AG08395 (cell line): Measurements from ENCODE around the gene DOK5.
"Not testable (repeated sequence)": the region's sequence is repeated elsewhere in the genome, so short reads cannot be mapped to it uniquely, and the experiment has no call there.

ENCODE experiments used
- DNase-seq: peaks from one replicate; pipeline ENCODE4 v3.0.0; 2012; ENCODE audit warnings: mixed read lengths, low spot score

Gene DOK5

DNA sequence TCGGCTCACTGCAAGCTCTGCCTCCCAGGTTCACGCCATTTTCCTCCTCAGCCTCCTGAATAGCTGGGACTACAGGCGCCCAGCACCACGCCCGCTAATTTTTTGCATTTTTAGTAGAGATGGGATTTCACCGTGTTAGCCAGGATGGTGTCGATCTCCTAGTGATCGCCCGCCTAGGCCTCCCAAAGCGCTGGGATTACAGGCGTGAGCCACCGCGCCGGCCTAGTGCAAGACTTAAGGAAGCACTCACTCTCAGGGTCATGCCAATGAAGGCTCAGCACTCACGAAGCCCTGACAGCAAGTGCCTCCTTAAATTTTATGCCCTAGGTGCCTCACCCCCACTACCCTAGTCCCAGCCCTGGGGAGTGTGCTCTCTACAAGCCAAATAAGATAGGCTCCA is 4.7 kb upstream of the DOK5 start:
- no peak for DNase-seq

DNA sequence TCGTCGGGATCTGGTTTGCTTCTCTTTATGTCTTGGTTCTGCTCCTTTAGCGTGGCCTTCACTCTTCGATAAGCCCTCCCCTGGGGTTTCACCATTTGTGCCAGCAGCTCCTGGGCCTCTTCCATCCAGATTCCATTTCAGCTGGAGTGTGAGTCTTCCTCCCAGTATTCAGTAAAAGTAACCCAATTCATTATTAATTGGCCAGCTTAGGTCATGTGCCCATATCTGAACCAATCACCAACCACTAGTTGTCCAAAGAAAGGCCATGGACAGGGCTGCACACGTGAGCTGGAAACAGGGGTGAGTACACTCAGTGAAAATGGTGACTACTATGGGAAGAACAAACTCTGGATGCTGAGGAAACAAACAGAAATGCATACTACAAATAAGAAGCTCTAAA is 2.8 kb upstream of the DOK5 start:
- DNase-seq: no peak

DNA sequence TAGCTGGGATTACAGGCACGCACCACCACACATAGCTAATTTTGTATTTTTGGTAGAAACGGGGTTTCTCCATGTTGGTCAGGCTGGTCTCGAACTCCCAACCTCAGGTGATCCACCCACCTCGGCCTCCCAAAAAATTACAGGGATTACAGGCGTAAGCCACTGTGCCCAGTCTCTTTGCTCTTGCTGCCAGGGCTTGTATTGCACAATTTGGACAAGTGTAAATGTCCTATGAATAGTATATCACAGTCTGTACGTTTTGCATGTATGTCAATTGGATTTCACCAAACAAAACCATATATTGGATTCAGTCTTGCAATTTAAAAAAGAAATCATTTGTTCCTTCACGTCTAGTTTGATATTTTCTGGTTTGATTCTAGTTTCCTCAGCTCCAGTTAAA is 2.1 kb upstream of the DOK5 start:
- DNase-seq: no peak

DNA sequence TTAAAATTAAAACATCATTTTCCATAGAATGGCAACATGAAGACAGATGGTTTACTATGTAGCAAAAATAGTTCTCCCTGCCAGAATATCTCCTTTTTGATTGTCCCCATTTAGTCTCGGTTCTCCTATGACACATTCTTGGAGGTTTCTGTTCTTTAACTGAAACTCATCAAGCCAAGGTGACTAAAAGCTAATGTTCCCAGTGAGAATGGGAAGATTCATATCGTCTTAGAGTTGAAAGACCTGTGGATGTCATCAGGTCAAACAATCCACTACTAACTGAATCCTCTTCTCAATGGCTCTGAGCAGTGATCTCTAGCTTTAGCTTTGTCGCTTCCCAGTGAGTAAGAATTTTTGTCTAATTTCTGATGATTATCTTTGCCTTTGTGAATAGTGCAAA is 1.3 kb upstream of the DOK5 start:
- no peak for DNase-seq

DNA sequence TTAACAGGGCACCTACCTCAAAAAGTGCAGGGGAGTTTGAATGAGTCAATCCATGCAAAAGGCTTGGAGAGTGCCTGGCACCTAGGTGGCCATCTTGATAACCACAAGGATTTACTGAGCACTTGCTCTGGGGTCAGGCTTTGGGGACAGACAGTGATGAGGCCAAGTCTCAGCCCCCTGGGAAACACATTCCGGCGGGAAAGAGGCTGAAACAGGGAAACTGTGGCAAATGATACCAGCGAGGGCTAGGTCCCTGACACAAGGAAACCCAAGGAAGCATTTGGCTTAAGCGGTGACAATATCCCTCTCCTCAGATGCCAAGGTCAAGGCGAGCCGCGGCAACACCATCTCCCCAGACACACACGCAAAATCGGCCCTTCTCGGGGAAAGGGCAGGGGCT is 527 bp upstream of the DOK5 start:
- no peak for DNase-seq

DNA sequence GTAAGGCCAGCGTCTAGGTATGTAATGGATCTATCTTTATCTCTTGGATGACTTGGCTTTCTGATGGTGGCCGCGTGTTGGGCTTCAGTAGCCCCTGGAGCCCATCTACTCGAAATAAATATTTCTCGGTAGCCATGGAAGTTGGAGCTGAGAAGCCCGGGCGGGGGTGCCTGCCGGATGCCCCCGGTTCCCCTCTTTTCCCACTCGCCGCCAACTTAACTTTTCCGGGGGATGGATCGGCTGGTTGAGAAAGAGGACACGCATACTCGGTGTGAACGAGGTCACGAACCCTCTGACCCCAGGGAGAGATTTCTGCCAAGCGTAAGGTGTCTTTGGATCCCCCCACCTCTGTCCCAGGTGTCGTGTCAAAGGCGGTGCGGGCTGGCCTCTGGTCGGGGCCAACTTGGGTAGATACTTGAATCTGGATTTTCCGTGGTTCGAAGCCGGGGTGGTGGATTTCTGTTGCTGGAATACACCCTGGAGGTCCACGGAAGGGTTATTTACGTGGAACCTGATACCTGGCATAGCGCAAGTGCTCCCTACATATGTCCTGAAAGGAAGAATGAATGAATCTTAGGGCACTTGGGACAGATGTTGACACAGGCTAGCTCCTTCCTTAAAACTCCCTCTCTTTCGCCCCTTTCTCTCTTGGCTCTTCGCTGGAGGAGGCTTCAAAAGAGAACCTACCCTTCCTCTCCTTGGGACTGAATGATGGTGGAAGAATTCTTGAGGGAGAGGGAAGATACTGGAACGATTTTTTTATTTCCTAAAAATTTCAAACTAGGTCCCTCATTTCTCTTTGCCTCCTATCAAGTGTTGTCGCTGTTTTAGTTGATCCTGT is 996 bp downstream of the DOK5 start:
- no peak for DNase-seq

DNA sequence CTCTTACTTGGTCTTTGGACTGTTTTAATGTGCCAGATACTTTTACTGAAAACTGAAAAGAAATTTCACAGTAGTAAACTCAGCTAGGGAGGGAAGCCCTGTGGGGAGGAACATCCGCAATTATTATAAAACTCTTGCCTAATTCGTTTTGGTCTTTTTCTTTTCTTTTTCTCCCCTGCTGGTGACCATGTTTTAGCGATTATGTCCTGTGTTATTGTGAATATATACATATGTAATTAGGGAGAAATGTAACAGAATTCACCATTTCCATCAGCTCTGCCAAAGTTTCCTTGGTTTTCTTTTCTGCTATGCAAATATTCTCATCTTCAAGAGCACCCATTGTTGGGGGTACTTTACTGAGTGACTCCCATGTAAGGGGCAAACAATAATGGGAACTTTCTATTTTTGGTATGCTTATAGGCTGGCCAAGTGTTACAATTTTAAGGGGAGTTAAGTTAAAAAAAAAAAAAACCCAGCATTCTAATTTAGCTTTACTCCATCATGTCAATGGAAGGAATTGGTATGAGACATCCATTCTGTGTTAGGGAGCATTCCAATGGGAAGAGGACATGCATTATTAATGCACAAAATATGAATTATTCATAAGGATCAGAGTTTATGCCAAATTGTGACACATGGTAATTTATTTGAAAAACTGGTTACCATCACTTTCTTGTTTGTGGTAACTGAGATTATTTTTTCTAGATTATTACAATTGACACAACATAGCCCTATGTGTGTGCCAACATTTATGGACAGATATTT is 2.0 kb downstream of the DOK5 start:
- DNase-seq: no peak

DNA sequence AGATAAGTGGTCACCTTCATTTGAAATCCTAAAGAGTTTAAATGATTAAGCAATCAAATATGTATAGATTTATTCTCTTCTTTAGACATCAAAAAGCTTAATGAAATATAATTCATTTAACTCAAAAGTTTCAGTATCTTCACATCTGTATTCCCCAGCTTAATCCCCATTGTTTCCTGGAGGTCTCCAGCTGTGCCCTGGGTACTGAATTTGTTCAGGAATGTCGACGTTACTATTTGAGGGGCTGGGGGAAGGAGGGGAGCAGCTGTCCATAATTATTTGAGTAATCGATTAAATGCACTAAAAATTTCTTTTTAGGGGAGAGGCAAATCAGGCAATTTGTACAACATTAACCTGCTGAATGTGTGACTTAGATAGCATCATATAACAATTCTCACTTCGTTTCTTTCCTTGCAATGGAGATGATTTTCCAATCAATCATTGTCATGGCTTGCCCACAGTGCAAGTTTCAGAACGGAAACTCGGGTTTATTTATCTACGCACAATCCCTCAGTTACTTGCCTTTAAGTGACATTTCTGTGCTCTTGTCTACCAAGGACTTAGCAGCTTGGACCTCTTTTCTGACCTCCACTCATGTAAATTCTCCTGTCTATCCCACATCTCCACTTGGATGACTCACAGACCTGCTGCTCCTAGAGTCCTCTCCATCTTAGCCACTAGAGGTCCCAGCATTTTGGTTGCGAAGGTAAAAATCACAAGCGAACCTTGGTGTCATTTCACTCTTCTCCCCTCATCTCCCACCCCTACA is 3.9 kb downstream of the DOK5 start:
- no peak for DNase-seq

DNA sequence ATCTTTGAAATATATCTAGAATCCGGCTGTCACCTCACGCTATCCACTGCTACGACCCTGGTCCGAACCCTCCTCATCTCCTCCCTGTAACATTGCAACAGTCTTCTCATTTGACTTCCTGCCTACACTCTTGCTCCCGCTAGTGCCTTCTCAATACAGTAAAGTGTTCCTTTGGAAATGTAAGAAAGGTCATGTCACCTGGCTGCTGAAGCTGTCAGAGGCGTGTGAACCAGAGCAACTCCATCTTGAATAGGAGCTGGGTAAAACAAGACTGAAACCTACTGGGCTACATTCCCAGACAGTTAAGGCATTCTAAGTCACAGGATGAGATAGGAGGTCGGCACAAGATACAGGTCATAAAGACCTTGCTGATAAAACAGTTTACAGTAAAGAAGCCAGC is 4.5 kb downstream of the DOK5 start:
- DNase-seq: not testable (repeated sequence)

DNA sequence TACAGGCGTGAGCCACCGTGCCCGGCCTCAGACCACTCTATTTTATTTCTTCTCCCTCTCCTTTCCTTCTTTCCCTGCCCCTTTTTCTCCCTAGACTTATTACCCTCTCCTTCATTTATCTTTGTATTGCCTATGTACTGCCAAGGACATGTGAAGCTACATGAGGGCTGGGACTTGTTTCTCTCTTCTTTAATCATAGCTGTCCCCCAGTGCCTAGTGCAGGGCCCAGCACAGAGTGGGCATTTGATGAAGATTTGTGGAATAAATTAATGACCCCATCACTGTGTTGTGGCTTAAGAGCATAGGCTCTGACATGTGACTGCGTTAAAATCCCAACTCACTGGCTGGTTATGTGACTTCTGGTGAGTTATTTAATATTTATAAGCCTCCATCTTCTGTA is 6.0 kb downstream of the DOK5 start:
- no peak for DNase-seq

DNA sequence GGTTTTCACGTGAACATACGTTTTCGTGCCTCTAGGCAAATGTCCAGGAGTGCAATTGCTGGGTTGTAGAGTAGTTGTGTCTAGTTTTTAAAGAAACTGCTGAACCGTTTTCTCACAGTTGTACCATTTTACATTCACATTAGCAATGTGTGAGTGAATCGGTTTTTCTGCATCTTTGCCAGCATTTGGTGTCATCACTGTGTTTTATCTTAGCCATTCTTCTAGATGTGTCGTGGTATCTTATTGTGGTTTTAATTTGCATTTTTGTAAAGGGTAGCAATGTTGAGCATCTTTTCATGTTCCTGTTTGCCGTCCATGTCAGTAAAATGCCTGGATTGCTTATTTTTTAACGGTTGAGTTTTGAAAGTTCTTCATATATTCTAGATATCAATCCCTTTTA is 10.2 kb downstream of the DOK5 start:
- no peak for DNase-seq

DNA sequence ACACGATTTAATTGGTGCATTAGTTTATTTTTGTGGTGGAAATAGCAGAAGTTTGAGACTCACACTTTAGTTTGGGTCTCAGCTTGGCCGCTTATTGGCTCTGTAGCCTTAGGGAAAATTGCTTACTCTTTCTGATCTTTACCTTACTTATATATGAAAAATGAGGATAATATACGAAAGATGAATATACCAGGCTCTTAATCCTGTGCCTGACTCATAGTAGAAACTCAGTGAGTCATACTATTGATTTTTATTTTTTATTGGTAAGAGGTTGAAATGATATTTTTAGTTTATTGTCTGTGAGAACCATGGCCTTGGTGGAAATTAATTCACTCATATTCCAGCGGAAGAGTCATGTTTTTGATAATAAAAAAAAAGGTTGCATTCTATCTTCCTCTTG is 11.2 kb downstream of the DOK5 start:
- DNase-seq: no peak

DNA sequence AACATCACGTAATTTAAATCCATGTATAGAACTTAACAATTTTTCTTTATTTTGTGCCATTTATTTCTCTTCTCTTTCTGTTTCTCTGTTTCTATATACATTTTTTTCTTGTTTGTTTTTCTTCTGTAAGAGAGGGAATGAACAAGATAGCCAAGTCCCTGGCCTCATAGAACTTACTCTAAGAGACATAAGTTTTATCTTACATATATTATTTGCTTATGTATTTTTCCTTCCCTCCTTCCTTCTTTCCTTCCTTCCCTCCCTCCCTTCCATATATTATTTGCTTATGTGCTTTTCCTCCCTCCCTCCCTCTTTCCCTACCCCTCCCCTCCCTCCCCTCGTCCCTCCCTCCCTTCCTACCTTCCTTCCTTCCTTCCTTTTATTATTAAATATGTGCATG is 13.0 kb downstream of the DOK5 start:
- DNase-seq: no peak

DNA sequence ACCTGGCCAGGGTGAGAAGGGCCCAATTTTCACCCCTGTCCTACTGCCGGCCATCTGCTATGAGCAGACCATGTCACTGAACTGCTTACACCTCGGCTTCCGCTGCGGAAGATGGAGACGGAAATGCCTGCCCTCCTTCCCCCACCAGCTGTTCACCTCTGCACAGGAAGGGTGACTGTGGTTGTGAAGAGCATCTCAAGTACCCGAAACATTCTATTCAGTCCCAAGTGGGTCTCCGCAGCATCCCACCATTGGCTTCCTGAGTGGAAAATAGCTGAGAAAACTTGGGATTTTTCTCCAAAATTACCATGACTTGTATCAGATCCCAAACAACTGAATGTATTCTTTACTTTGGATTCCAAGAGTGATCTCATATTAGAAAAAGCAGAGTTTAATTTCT is 16.1 kb downstream of the DOK5 start:
- no peak for DNase-seq

DNA sequence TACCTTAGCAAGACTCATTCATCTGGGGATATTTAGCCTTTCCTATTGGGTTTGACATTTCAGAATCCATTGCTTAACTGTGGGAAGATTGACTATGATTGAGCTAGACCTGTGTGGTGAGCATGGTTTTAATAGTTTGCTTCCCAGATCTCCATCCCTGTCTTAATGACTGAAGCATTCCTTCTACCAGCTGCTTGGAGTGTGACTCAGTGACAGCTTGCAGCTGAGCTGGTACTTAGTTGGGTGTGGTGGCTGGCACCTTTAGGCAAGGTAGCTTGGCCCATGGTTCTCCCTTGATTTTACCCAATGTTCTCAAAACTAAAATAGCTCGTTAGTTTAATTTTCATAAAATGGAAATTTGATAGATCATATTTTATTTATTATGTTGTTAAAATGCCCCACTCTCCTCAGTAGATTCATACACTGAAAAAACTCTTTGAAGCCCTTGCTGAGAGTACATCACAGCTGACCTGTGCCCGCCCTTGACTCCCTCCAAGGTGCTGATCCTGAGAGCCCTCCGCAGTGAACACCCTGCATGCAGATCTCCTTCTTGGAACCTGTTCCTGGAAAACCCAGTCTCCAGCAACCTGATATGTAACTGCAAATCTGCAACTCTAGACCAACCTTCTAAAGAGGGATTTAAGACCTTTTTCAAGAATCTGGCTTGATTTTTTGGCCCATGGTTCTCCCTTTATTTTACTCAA is 19.1 kb downstream of the DOK5 start:
- no peak for DNase-seq

DNA sequence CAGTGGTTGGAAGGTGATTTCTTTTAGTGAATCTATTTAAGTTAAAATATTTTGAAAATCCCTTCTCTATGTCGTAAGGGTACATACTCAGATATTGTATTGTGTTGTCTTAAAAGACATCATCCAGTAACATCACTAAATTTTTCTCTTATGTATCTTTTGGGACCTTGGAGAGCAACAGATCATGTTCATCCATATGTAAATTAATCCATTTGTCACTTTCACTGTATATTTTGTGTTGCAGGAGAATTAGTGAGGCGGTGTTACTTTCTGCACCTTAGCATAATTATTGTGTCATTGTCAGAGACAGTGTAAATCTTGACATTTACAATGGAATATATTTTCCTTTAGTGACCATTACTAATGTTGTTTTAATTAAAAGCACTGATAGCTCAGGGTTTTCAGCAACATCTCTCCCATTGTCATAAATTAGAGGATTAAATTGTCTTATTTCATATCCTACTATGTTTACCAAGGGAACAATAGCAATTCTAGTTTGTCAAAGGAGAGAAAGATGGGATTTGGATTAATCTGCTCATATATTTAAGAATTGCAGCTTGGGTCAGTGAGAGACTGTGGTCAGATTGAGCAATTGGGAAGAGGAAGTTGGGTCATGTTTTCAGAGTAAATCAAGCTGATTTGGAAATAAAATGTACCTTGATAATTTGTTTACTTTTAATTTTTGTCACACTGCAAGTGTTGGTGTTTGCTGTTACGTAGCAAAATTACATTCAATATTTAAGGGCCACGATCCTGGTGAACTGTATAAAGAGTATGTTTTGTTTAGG is 22.7 kb downstream of the DOK5 start:
- no peak for DNase-seq

DNA sequence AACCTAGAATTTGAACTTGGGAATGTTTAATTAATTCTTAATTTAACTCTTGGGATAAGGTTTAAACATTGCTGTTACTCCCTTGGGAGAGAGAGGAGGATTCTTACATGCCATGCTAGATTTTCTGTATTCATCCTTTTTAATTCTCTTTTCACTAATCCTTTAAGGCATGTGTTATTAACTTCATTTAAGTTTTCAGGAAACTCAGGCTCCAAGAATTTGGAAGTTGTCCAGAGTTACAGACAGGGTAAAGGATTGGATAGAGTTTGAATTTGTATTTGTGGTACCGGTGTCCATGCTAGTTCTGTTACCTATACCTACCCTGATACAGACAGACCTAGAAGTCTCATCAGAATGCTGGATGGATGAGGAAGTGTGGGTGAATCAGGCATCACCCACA is 23.7 kb downstream of the DOK5 start:
- no peak for DNase-seq

DNA sequence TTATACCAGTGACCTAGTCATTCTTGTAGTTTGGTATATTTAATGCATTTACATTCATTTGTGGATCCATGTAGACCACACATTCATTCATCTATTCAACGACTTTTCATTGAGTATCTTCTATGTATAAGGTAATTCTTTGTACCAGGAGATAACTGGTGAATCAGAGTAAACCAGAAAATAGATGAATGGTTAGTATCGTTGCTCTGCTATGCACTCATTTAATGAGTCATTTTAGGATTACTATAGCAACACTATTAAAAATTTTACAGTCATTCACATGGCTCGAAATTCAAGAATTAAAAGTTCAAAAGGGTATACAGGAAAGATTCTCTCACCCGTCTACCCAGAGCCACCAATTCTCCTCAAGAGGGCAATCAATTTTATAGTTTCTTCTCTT is 26.8 kb downstream of the DOK5 start:
- no peak for DNase-seq

DNA sequence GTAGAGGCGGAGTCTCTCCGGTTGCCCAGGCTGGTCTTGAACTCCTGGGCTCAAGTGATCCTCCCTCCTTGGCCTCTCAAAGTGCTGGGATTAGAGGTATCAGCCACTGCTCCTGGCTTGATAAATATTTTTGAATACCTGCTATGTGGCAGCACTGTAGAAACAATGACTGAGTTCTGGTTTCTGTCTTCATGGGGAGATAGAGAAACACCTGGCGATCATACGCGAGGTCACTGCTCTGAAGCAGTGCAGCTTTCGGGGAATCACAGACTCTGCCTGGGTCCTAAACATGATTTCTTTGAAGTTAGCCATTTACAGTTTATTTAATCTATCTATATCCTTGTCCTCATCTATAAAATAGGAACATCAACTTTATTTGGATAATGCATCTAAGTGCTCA is 31.2 kb downstream of the DOK5 start:
- no peak for DNase-seq

DNA sequence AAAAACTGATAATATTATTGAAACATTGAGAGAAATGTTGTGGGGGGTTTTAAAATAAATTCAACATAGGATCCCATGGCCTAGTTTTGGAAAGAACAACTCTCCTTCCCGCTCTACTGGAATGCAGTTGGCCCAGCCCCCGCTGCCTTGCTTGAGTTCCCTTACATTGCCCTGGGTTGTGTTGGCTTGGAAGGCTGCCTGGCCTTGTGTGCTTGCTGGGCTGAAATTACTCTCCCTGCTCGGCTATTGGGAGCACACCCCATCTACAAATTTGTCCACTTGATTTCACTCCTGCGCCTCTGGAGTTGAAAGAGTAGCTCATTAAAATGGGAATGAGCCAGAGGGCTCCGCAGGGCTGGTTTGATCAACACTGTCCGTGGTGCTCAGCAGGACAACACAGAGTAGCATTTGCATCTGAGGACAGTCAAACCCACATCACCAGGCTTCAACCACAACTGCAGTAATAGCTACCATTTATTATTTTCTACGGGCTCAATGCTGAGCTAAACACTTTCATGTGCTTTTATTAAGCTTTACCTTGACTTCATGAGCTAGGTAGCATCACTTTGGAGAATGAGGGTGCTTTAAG is 35.2 kb downstream of the DOK5 start:
- no peak for DNase-seq

DNA sequence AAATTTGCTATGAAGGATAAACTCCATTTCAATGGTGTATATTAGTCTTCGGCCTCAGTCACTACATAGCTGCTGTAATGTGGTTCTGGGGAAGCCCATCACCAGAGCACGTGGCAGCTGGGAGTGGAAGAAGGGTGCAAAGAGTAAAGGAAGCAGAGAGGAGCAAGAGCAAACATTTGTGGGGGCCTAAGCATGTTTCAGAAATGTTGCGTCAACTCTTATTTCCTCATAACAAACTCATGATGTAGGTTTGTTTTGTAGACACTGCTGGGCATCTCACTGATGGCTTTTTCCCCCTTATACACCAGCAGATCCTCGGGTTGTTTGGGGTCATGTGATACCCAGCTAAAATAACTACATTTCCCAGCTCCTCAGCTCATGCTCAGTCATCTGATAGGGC is 37.3 kb downstream of the DOK5 start:
- no peak for DNase-seq
